Mesenchymal stem cell (in vitro differentiated cells and primary cell): Measurements from ENCODE around the gene CHCHD6.
A peak's percentile ranks its signal among the peaks of the same experiment; 100 is the strongest.

Source experiments
- DNase-seq: peaks from one replicate; pipeline ENCODE4 v3.0.0-alpha.2; 2013
- H2AFZ ChIP-seq: one replicate; pipeline ENCODE4 v1.6.1; 2013; ENCODE audit warnings: low read depth, mild to moderate bottlenecking, control low read depth, inconsistent platforms, low read length, moderate library complexity
- H2AK5ac ChIP-seq: 2 replicates; pipeline ENCODE4 v1.6.1; 2013; ENCODE audit warnings: low read length, moderate library complexity, mild to moderate bottlenecking, inconsistent platforms; ENCODE audit not compliant: severe bottlenecking
- H2BK120ac ChIP-seq: one replicate; pipeline ENCODE4 v1.6.1; 2013; ENCODE audit warnings: low read depth, mild to moderate bottlenecking, inconsistent platforms, low read length, moderate library complexity
- H2BK12ac ChIP-seq, 2 experiments: one replicate each; pipeline ENCODE4 v1.6.1; 2013; ENCODE audit warnings: inconsistent platforms in 2 of 2, low read length in 2 of 2, mild to moderate bottlenecking in 2 of 2, moderate library complexity in 2 of 2, control low read depth in 1 of 2
- H2BK15ac ChIP-seq: one replicate; pipeline ENCODE4 v1.6.1; 2013; ENCODE audit warnings: mild to moderate bottlenecking, low read depth, inconsistent platforms; ENCODE audit not compliant: poor library complexity, severe bottlenecking
- H2BK5ac ChIP-seq: 2 replicates; pipeline ENCODE4 v1.6.1; 2013; ENCODE audit warnings: low read depth, mild to moderate bottlenecking, low read length, control low read depth, inconsistent platforms; ENCODE audit not compliant: poor library complexity, severe bottlenecking
- H3K14ac ChIP-seq, 2 experiments: one replicate each; pipeline ENCODE4 v1.6.1; 2013; ENCODE audit warnings: inconsistent platforms in 2 of 2, low read length in 2 of 2, control low read depth in 1 of 2, mild to moderate bottlenecking in 1 of 2, moderate library complexity in 1 of 2
- H3K18ac ChIP-seq, 2 experiments: one replicate each; pipeline ENCODE4 v1.6.1; 2013; ENCODE audit warnings: inconsistent platforms in 2 of 2, low read length in 2 of 2, control low read depth in 1 of 2, low read depth in 1 of 2, mild to moderate bottlenecking in 1 of 2
- H3K23ac ChIP-seq, 2 experiments: one replicate each; pipeline ENCODE4 v1.6.1; 2013; ENCODE audit warnings: inconsistent platforms in 2 of 2, low read length in 2 of 2, mild to moderate bottlenecking in 2 of 2, moderate library complexity in 2 of 2, control low read depth in 1 of 2
- H3K27ac ChIP-seq: 2 replicates; pipeline ENCODE4 v1.5.1; 2013; ENCODE audit warnings: mild to moderate bottlenecking, moderate library complexity, low read length, control low read depth, inconsistent platforms; ENCODE audit not compliant: poor library complexity, severe bottlenecking
- H3K27me3 ChIP-seq, 2 experiments: 2 replicates each; pipeline versions ENCODE4 v1.6.1 to v1.7.0; 2013; ENCODE audit warnings: low read length in 2 of 2, mild to moderate bottlenecking in 2 of 2, moderate library complexity in 2 of 2, control low read depth in 1 of 2, inconsistent platforms in 1 of 2; ENCODE audit not compliant: control insufficient read depth in 1 of 2, insufficient read depth in 1 of 2
- H3K36me3 ChIP-seq, 2 experiments: 2 replicates each; pipeline versions ENCODE4 v1.6.1 to v1.7.0; 2013; ENCODE audit warnings: low read length in 2 of 2, control low read depth in 1 of 2, inconsistent platforms in 1 of 2, low read depth in 1 of 2, mild to moderate bottlenecking in 1 of 2; ENCODE audit not compliant: insufficient read depth in 2 of 2, control insufficient read depth in 1 of 2
- H3K4ac ChIP-seq, 2 experiments: one replicate each; pipeline ENCODE4 v1.6.1; 2013; ENCODE audit warnings: inconsistent platforms in 2 of 2, low read length in 2 of 2, mild to moderate bottlenecking in 2 of 2, moderate library complexity in 2 of 2, control low read depth in 1 of 2, low read depth in 1 of 2
- H3K4me1 ChIP-seq: 2 replicates; pipeline ENCODE4 v1.6.1; 2013; ENCODE audit warnings: low read depth, low read length, control low read depth; ENCODE audit not compliant: control insufficient read depth, insufficient read depth
- H3K4me2 ChIP-seq: 2 replicates; pipeline ENCODE4 v1.6.1; 2013; ENCODE audit warnings: low read length, mild to moderate bottlenecking, inconsistent platforms; ENCODE audit not compliant: poor library complexity, severe bottlenecking
- H3K4me3 ChIP-seq, 2 experiments: 2 replicates each; pipeline versions ENCODE4 v1.5.1 to v1.7.0; 2013; ENCODE audit warnings: low read length in 2 of 2, mild to moderate bottlenecking in 2 of 2, control low read depth in 1 of 2, low read depth in 1 of 2; ENCODE audit not compliant: insufficient read depth in 1 of 2
- H3K79me1 ChIP-seq: replicated peaks from 2 replicates; pipeline ENCODE4 v1.6.1; 2013; ENCODE audit warnings: mild to moderate bottlenecking, control low read depth, low read length, inconsistent platforms; ENCODE audit not compliant: poor library complexity, severe bottlenecking
- H3K9ac ChIP-seq: 2 replicates; pipeline ENCODE4 v1.7.0; 2013; ENCODE audit warnings: mild to moderate bottlenecking, low read length, moderate library complexity
- H3K9me3 ChIP-seq: 2 replicates; pipeline ENCODE4 v1.7.0; 2013; ENCODE audit warnings: mild to moderate bottlenecking, low read length; ENCODE audit not compliant: control insufficient read depth
- H4K8ac ChIP-seq: one replicate; pipeline ENCODE4 v1.6.1; 2013; ENCODE audit warnings: inconsistent platforms, mild to moderate bottlenecking, low read length, moderate library complexity
- H4K91ac ChIP-seq: one replicate; pipeline ENCODE4 v1.6.1; 2013; ENCODE audit warnings: mild to moderate bottlenecking, low read length, inconsistent platforms
- WGBS: methylation state at CpG from one replicate; pipeline ENCODE4 v1.1.7; 2013; ENCODE audit warnings: mixed read lengths; 5-methylcytosine and 5-hydroxymethylcytosine counted together

The CHCHD6 gene

GRCh38 chr3:126889276-126890201, 185.5 kb downstream of the CHCHD6 start:
- Histone ChIP-seq H3K14ac (peak overlapping the region in 1 of 2 experiments; percentile 84), H3K18ac (no peak overlapping the region), H3K9ac (no peak overlapping the region), H3K27ac (no peak overlapping the region), H4K8ac (no peak overlapping the region), H2BK15ac (no peak overlapping the region), H2BK120ac (no peak overlapping the region), H3K27me3 (no peaks in the 10 kb centered on the region), H3K4ac (no peak overlapping the region), H4K91ac (no peak overlapping the region), H3K79me1 (peaks cover 1% of the 10 kb centered on the region), H3K4me1 (no peaks in the 10 kb centered on the region), H3K23ac (no peak overlapping the region), H3K9me3 (no peaks in the 10 kb centered on the region), H2BK5ac (no peak overlapping the region), H2AK5ac (no peak overlapping the region), H3K36me3 (peaks cover 0 to 16% of the 10 kb centered on the region in 2 experiments), H3K4me2 (no peak overlapping the region), H3K4me3 (no peak overlapping the region), H2BK12ac (peak overlapping the region in 1 of 2 experiments; percentile 7), H2AFZ (no peak overlapping the region)
- 94% methylated on average over 15 of the region's 15 CpGs for WGBS
- DNase-seq, result no peak

GRCh38 chr3:126891141-126891540, 187.1 kb downstream of the CHCHD6 start:
- H3K36me3 ChIP-seq, result peaks cover 0 to 16% of the 10 kb centered on the region in 2 experiments
- peak overlapping the region in 1 of 2 experiments; percentile 1 for H3K14ac ChIP-seq
- 98% methylated on average over 7 of the region's 7 CpGs for WGBS
- H3K4me1 ChIP-seq, result no peaks in the 10 kb centered on the region
- no peak overlapping the region for H3K9ac ChIP-seq
- no peak overlapping the region for H2BK12ac ChIP-seq
- H2AK5ac ChIP-seq, result no peak overlapping the region
- no peak for DNase-seq
- no peak overlapping the region for H3K18ac ChIP-seq
- H3K9me3 ChIP-seq, result no peaks in the 10 kb centered on the region
- no peak overlapping the region for H2AFZ ChIP-seq
- no peak overlapping the region for H2BK15ac ChIP-seq
- no peak overlapping the region for H2BK120ac ChIP-seq
- no peak overlapping the region for H3K27ac ChIP-seq
- H3K79me1 ChIP-seq, result peaks cover 1% of the 10 kb centered on the region
- H3K27me3 ChIP-seq, result no peaks in the 10 kb centered on the region
- no peak overlapping the region for H3K4ac ChIP-seq
- H2BK5ac ChIP-seq, result no peak overlapping the region
- no peak overlapping the region for H4K91ac ChIP-seq
- no peak overlapping the region for H3K4me3 ChIP-seq
- no peak overlapping the region for H3K23ac ChIP-seq
- H3K4me2 ChIP-seq, result no peak overlapping the region
- H4K8ac ChIP-seq, result no peak overlapping the region

- Histone ChIP-seq H4K8ac (no peak overlapping the region), H3K14ac (no peak overlapping the region), H3K27ac (no peak overlapping the region), H2BK12ac (no peak overlapping the region), H3K9me3 (no peaks in the 10 kb centered on the region), H3K27me3 (no peaks in the 10 kb centered on the region), H3K4ac (no peak overlapping the region), H2BK5ac (no peak overlapping the region), H3K4me3 (no peak overlapping the region), H4K91ac (no peak overlapping the region), H2BK120ac (no peak overlapping the region), H3K79me1 (peaks cover 1% of the 10 kb centered on the region), H2AFZ (no peak overlapping the region), H3K23ac (no peak overlapping the region), H2BK15ac (no peak overlapping the region), H3K4me2 (no peak overlapping the region), H3K9ac (no peak overlapping the region), H3K4me1 (no peaks in the 10 kb centered on the region), H2AK5ac (no peak overlapping the region), H3K36me3 (peaks cover 0 to 16% of the 10 kb centered on the region in 2 experiments), H3K18ac (no peak overlapping the region)
- 98% methylated on average over 10 of the region's 10 CpGs for WGBS
- DNase-seq, result no peak
Observed at GRCh38 chr3:126891791-126892190, 187.8 kb downstream of the CHCHD6 start.

- peak overlapping the region; percentile 56 for H2AFZ ChIP-seq
Observed at GRCh38 chr3:126893651-126894050, 189.6 kb downstream of the CHCHD6 start.

More at GRCh38 chr3:126893651-126894050, 189.6 kb downstream of the CHCHD6 start:
- H3K27me3 ChIP-seq, result no peaks in the 10 kb centered on the region
- 93% methylated on average over 2 of the region's 2 CpGs for WGBS
- peaks cover 2% of the 10 kb centered on the region for H3K79me1 ChIP-seq
- no peak for DNase-seq
- H2AK5ac ChIP-seq, result no peak overlapping the region
- no peak overlapping the region for H2BK5ac ChIP-seq
- H3K4me3 ChIP-seq, result no peak overlapping the region
- no peak overlapping the region for H3K23ac ChIP-seq
- H2BK120ac ChIP-seq, result no peak overlapping the region
- H2BK15ac ChIP-seq, result no peak overlapping the region
- H4K8ac ChIP-seq, result no peak overlapping the region
- no peak overlapping the region for H3K27ac ChIP-seq
- no peak overlapping the region for H2BK12ac ChIP-seq
- H3K9ac ChIP-seq, result no peak overlapping the region
- H3K9me3 ChIP-seq, result no peaks in the 10 kb centered on the region
- H4K91ac ChIP-seq, result no peak overlapping the region
- H3K18ac ChIP-seq, result no peak overlapping the region
- no peak overlapping the region for H3K4me2 ChIP-seq
- peaks cover 0 to 13% of the 10 kb centered on the region in 2 experiments for H3K36me3 ChIP-seq
- H3K4me1 ChIP-seq, result no peaks in the 10 kb centered on the region
- no peak overlapping the region for H3K4ac ChIP-seq
- H3K14ac ChIP-seq, result no peak overlapping the region
